ENCODE measurements around the gene ZNF76.
"Not testable (repeated sequence)": the region's sequence is repeated elsewhere in the genome, so short reads cannot be mapped to it uniquely, and the experiment has no call there.

The ZNF76 gene

DNA sequence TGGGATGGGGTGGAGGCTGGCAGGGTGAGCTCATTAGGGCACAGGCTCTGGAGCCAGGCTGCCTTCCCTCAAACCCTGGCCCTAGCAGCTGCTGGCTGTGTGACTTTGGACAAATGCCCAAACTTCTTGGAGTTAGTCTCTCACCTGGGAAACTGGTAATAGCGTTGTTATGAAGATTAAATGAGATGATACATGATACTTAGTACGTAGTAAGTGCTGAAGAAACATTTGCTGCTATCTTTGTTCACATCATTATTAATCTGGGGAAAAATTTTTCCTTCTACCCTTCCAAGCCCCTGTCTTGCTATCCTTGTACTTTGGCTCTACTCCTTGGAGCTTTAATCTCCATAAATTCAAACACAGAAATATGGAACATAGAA lies 60.5 kb downstream of the ZNF76 start:
- DNase-seq (ENCODE audit: low spot score) (no peak), ATAC-seq (ENCODE audit: low read depth) (no peak)
- H3K27ac ChIP-seq (ENCODE audit: poor library complexity, severe bottlenecking) = no peak overlapping the region

GRCh38 chr6:35321091-35321490 lies 61.6 kb downstream of the ZNF76 start:
- ATAC-seq (ENCODE audit: low read depth) = no peak
- TF ChIP-seq, protein P1, sequence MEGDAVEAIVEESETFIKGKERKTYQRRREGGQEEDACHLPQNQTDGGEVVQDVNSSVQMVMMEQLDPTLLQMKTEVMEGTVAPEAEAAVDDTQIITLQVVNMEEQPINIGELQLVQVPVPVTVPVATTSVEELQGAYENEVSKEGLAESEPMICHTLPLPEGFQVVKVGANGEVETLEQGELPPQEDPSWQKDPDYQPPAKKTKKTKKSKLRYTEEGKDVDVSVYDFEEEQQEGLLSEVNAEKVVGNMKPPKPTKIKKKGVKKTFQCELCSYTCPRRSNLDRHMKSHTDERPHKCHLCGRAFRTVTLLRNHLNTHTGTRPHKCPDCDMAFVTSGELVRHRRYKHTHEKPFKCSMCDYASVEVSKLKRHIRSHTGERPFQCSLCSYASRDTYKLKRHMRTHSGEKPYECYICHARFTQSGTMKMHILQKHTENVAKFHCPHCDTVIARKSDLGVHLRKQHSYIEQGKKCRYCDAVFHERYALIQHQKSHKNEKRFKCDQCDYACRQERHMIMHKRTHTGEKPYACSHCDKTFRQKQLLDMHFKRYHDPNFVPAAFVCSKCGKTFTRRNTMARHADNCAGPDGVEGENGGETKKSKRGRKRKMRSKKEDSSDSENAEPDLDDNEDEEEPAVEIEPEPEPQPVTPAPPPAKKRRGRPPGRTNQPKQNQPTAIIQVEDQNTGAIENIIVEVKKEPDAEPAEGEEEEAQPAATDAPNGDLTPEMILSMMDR (IDR thresholded peaks at IDR 0.05; ENCODE audit: poor library complexity, severe bottlenecking) = no peak
- DNase-seq (ENCODE audit: low spot score) = no peak
- Histone ChIP-seq H3K4me1 (ENCODE audit: insufficient read depth, poor library complexity, severe bottlenecking) (no peaks in the 10 kb centered on the region), H3K27me3 (ENCODE audit: insufficient read depth, poor library complexity, severe bottlenecking) (no peaks in the 10 kb centered on the region), H3K27ac (ENCODE audit: poor library complexity, severe bottlenecking) (no peak overlapping the region), H3K9me3 (ENCODE audit: severe bottlenecking) (no peaks in the 10 kb centered on the region), H3K4me3 (ENCODE audit: severe bottlenecking) (no peak overlapping the region), H3K36me3 (ENCODE audit: low read depth) (peaks cover 20% of the 10 kb centered on the region)

More for the DNA sequence above, 60.5 kb downstream of the ZNF76 start:
- TF ChIP-seq, protein P1 (IDR thresholded peaks at IDR 0.05; ENCODE audit: poor library complexity, severe bottlenecking) = no peak
- H3K4me3 ChIP-seq (ENCODE audit: severe bottlenecking) = no peak overlapping the region
- no peaks in the 10 kb centered on the region for H3K9me3 ChIP-seq (ENCODE audit: severe bottlenecking)
- no peaks in the 10 kb centered on the region for H3K4me1 ChIP-seq (ENCODE audit: insufficient read depth, poor library complexity, severe bottlenecking)
- H3K27me3 ChIP-seq (ENCODE audit: insufficient read depth, poor library complexity, severe bottlenecking) = no peaks in the 10 kb centered on the region
- H3K36me3 ChIP-seq (ENCODE audit: low read depth) = peaks cover 20% of the 10 kb centered on the region

GRCh38 chr6:35327349-35328027 lies 68.0 kb downstream of the ZNF76 start:
- no peaks in the 10 kb centered on the region for H3K27me3 ChIP-seq (ENCODE audit: insufficient read depth, poor library complexity, severe bottlenecking)
- ATAC-seq (ENCODE audit: low read depth) = peak; percentile 87
- no peak overlapping the region for H3K27ac ChIP-seq (ENCODE audit: poor library complexity, severe bottlenecking)
- TF ChIP-seq, protein P1 (IDR thresholded peaks at IDR 0.05; ENCODE audit: poor library complexity, severe bottlenecking) = peak; percentile 68
- H3K4me3 ChIP-seq (ENCODE audit: severe bottlenecking) = no peak overlapping the region
- DNase-seq (ENCODE audit: low spot score) = no peak
- H3K4me1 ChIP-seq (ENCODE audit: insufficient read depth, poor library complexity, severe bottlenecking) = no peaks in the 10 kb centered on the region
- no peaks in the 10 kb centered on the region for H3K9me3 ChIP-seq (ENCODE audit: severe bottlenecking)
- no peaks in the 10 kb centered on the region for H3K36me3 ChIP-seq (ENCODE audit: low read depth)

DNA sequence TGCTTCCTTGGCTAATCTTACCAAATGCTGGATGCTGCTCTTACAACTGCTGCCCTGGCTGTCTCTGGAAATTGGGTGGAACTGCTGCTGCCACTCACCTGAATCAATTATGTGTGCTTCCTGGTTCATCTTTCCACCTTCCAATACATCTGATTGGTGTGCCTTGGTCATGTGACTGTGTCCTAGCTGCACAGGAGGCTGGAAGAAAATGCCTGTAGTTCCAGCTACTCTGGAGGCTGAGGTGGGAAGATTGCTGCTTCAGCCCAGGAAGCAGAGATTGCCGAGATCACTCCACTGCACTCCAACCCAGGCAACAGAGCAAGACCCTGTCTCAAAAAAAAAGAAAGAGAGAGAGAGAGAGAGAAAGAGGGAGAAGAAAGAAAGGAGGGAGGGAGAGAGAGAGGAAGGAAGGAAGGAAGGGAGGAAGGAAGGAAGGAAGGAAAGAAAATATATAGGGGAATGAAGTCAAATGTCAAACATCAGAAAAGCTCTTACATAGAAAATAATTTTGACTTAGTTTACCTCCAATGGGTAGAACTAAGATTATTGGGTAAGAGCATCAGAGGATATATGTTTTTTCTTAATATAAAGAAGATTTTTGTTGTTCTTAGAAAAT lies 68.7 kb downstream of the ZNF76 start:
- Histone ChIP-seq H3K27ac (ENCODE audit: poor library complexity, severe bottlenecking) (no peak overlapping the region), H3K36me3 (ENCODE audit: low read depth) (no peaks in the 10 kb centered on the region), H3K9me3 (ENCODE audit: severe bottlenecking) (no peaks in the 10 kb centered on the region), H3K27me3 (ENCODE audit: insufficient read depth, poor library complexity, severe bottlenecking) (no peaks in the 10 kb centered on the region), H3K4me1 (ENCODE audit: insufficient read depth, poor library complexity, severe bottlenecking) (no peaks in the 10 kb centered on the region), H3K4me3 (ENCODE audit: severe bottlenecking) (no peak overlapping the region)
- DNase-seq (ENCODE audit: low spot score) = no peak
- TF ChIP-seq, protein P1 (IDR thresholded peaks at IDR 0.05; ENCODE audit: poor library complexity, severe bottlenecking) = no peak
- no peak for ATAC-seq (ENCODE audit: low read depth)

DNA sequence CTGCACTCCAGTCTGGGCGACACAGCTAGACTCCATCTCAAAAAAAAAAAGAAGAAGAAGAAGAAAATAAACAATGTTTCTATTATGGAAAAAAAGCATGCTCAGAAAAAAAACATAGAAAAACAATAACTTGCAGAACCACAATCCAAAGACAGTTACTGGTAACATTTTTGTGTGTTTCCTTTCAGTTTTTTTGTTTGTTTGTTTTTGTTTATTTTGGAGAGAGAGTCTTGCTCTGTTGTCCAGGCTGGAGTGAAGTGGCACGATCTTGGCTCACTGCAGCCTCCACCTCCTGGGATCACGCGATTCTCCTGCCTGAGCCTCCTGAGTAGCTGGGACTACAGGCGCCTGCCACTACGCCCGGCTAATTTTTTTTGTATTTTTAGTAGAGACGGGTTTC lies 69.4 kb downstream of the ZNF76 start:
- H3K36me3 ChIP-seq (ENCODE audit: low read depth); H3K9me3 ChIP-seq (ENCODE audit: severe bottlenecking); H3K4me1 ChIP-seq (ENCODE audit: insufficient read depth, poor library complexity, severe bottlenecking); H3K4me3 ChIP-seq (ENCODE audit: severe bottlenecking); H3K27me3 ChIP-seq (ENCODE audit: insufficient read depth, poor library complexity, severe bottlenecking); ATAC-seq (ENCODE audit: low read depth); H3K27ac ChIP-seq (ENCODE audit: poor library complexity, severe bottlenecking); DNase-seq (ENCODE audit: low spot score): not testable (repeated sequence)
